MM.1S (cell line): ENCODE data around the gene TNK2.

Source experiments
- DNase-seq: peaks from one replicate; pipeline ENCODE4 v3.0.0-alpha.2; 2015
- H2AFZ ChIP-seq: fragments of 300-600 bp; sonication (generic); 2 replicates; pipeline ENCODE4 v1.6.0; 2016; ENCODE audit warnings: antibody characterized with exemption, low read length
- H3F3A ChIP-seq: fragments of 300-600 bp; sonication (generic); 2 replicates; pipeline ENCODE4 v1.6.1; 2016; ENCODE audit warnings: mild to moderate bottlenecking, antibody characterized with exemption, low read length, moderate library complexity, mixed read lengths; ENCODE audit not compliant: insufficient read depth
- H3K27ac ChIP-seq: fragments of 300-600 bp; sonication (generic); 2 replicates; pipeline ENCODE4 v1.5.1; 2016; ENCODE audit warnings: mild to moderate bottlenecking, low read length
- H3K27me3 ChIP-seq: fragments of 300-600 bp; sonication (generic); replicated peaks from 2 replicates; pipeline ENCODE4 v1.6.0; 2016; ENCODE audit warnings: low read length; ENCODE audit not compliant: insufficient read depth
- H3K36me3 ChIP-seq: fragments of 300-600 bp; sonication (generic); replicated peaks from 2 replicates; pipeline ENCODE4 v1.6.1; 2016; ENCODE audit warnings: mild to moderate bottlenecking, low read length, mixed read lengths; ENCODE audit not compliant: insufficient read depth
- H3K4me1 ChIP-seq: fragments of 300-600 bp; sonication (generic); 2 replicates; pipeline ENCODE4 v1.6.1; 2016; ENCODE audit warnings: low read length, mixed read lengths
- H3K4me2 ChIP-seq: fragments of 300-600 bp; sonication (generic); 2 replicates; pipeline ENCODE4 v1.6.0; 2016; ENCODE audit warnings: low read depth, low read length
- H3K4me3 ChIP-seq: fragments of 300-600 bp; sonication (generic); 2 replicates; pipeline ENCODE4 v1.5.1; 2016; ENCODE audit warnings: low read length, mixed read lengths
- H3K79me2 ChIP-seq: fragments of 300-600 bp; sonication (generic); 2 replicates; pipeline ENCODE4 v1.6.1; 2016; ENCODE audit warnings: mixed run types, low read length, mixed read lengths
- H3K9ac ChIP-seq: fragments of 300-600 bp; sonication (generic); 2 replicates; pipeline ENCODE4 v1.6.1; 2016; ENCODE audit warnings: low read length, mixed read lengths
- H3K9me2 ChIP-seq: fragments of 300-600 bp; sonication (generic); replicated peaks from 2 replicates; pipeline ENCODE4 v1.6.1; 2016; ENCODE audit warnings: mild to moderate bottlenecking, low read length, mixed read lengths; ENCODE audit not compliant: insufficient read depth
- H3K9me3 ChIP-seq: fragments of 300-600 bp; sonication (generic); replicated peaks from 2 replicates; pipeline ENCODE4 v1.6.1; 2016; ENCODE audit warnings: mild to moderate bottlenecking, low read length, mixed read lengths; ENCODE audit not compliant: insufficient read depth
- H4K20me1 ChIP-seq: fragments of 300-600 bp; sonication (generic); 2 replicates; pipeline ENCODE4 v1.6.1; 2016; ENCODE audit warnings: mild to moderate bottlenecking, low read length, moderate library complexity, mixed read lengths; ENCODE audit not compliant: insufficient read depth
- EZH2 ChIP-seq: fragments of 300-600 bp; sonication (generic); optimal IDR thresholded peaks from 2 replicates; pipeline ENCODE3; 2017; ENCODE audit warnings: low read depth, mild to moderate bottlenecking, antibody characterized with exemption, low read length, mixed read lengths
- EZH2phosphoT487 ChIP-seq: fragments of 300-600 bp; sonication (generic); IDR thresholded peaks from 2 replicates; pipeline ENCODE4 v1.6.1; 2018; ENCODE audit warnings: antibody characterized with exemption, low read length
- TF ChIP-seq, protein P1 (sequence below): fragments of 300-600 bp; sonication (generic); IDR thresholded peaks from 2 replicates; pipeline ENCODE4 v1.5.1; 2016; ENCODE audit warnings: antibody characterized with exemption, low read length, mixed read lengths

TNK2 gene

GRCh38 chr3:195823999-195824398 is 84.4 kb downstream of the TNK2 start:
- H3K4me3 ChIP-seq: no peak overlapping the region
- peaks cover 55% of the 10 kb centered on the region for H3K27me3 ChIP-seq
- H3K4me2 ChIP-seq: no peak overlapping the region
- H3K27ac ChIP-seq: no peak overlapping the region
- H3K9me3 ChIP-seq: no peaks in the 10 kb centered on the region
- H3K4me1 ChIP-seq: peaks cover 4% of the 10 kb centered on the region; the same call in 1 of the 2 replicates
- TF ChIP-seq, protein P1, sequence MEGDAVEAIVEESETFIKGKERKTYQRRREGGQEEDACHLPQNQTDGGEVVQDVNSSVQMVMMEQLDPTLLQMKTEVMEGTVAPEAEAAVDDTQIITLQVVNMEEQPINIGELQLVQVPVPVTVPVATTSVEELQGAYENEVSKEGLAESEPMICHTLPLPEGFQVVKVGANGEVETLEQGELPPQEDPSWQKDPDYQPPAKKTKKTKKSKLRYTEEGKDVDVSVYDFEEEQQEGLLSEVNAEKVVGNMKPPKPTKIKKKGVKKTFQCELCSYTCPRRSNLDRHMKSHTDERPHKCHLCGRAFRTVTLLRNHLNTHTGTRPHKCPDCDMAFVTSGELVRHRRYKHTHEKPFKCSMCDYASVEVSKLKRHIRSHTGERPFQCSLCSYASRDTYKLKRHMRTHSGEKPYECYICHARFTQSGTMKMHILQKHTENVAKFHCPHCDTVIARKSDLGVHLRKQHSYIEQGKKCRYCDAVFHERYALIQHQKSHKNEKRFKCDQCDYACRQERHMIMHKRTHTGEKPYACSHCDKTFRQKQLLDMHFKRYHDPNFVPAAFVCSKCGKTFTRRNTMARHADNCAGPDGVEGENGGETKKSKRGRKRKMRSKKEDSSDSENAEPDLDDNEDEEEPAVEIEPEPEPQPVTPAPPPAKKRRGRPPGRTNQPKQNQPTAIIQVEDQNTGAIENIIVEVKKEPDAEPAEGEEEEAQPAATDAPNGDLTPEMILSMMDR: no peak
- TF ChIP-seq EZH2 (no peak), EZH2phosphoT487 (no peak)
- no peak for DNase-seq
- no peaks in the 10 kb centered on the region for H3K9me2 ChIP-seq
- H4K20me1 ChIP-seq: no peaks in the 10 kb centered on the region
- H2AFZ ChIP-seq: no peak overlapping the region
- H3K36me3 ChIP-seq: no peaks in the 10 kb centered on the region
- H3F3A ChIP-seq: no peaks in the 10 kb centered on the region
- H3K9ac ChIP-seq: no peak overlapping the region
- H3K79me2 ChIP-seq: no peaks in the 10 kb centered on the region

GRCh38 chr3:195823280-195823679 is 85.1 kb downstream of the TNK2 start:
- no peaks in the 10 kb centered on the region for H3K9me3 ChIP-seq
- no peaks in the 10 kb centered on the region for H3K79me2 ChIP-seq
- no peak overlapping the region for H3K27ac ChIP-seq
- no peak for DNase-seq
- no peaks in the 10 kb centered on the region for H3K36me3 ChIP-seq
- no peak overlapping the region for H3K4me2 ChIP-seq
- H3K9me2 ChIP-seq: no peaks in the 10 kb centered on the region
- peaks cover 4% of the 10 kb centered on the region; the same call in 1 of the 2 replicates for H3K4me1 ChIP-seq
- no peaks in the 10 kb centered on the region for H3F3A ChIP-seq
- H2AFZ ChIP-seq: no peak overlapping the region
- no peaks in the 10 kb centered on the region for H4K20me1 ChIP-seq
- no peak overlapping the region for H3K4me3 ChIP-seq
- TF ChIP-seq EZH2 (no peak), EZH2phosphoT487 (no peak)
- TF ChIP-seq, protein P1: no peak
- H3K27me3 ChIP-seq: peaks cover 60% of the 10 kb centered on the region
- no peak overlapping the region for H3K9ac ChIP-seq

DNA sequence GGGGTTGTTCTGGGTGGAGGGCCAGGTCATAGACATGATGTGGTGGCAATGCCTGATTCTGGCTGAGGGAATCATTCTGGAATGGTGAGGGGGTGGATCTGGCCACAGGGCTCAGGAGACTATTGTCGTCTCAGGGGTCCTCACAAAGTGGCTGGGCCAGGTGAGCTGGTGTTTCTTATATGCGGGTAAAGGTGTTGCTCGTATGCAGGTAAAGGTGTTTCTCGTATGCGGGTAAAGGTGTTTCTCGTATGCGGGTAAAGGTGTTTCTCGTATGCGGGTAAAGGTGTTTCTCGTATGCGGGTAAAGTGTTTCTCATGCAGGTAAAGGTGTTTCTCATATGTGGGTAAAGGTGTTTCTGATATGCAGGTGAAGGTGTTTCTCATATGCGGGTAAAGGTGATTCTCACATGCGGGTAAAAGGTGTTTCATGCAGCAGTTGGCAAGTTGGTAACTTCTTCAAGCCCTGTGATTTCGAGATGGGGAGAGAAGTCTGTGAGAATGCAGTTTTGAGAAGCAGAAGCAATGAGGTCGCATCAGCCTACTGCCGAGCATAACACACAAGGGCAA is 86.1 kb downstream of the TNK2 start:
- TF ChIP-seq, protein P1: no peak
- TF ChIP-seq EZH2: no peak
- TF ChIP-seq EZH2phosphoT487: no peak
- no peak for DNase-seq
- H3F3A ChIP-seq: no peaks in the 10 kb centered on the region
- H4K20me1 ChIP-seq: no peaks in the 10 kb centered on the region
- no peak overlapping the region for H3K4me2 ChIP-seq
- no peak overlapping the region for H3K9ac ChIP-seq
- no peaks in the 10 kb centered on the region for H3K36me3 ChIP-seq
- no peak overlapping the region for H3K27ac ChIP-seq
- H3K4me1 ChIP-seq: peaks cover 4% of the 10 kb centered on the region; the same call in 1 of the 2 replicates
- peaks cover 71% of the 10 kb centered on the region for H3K27me3 ChIP-seq
- no peak overlapping the region for H3K4me3 ChIP-seq
- no peak overlapping the region for H2AFZ ChIP-seq
- H3K9me3 ChIP-seq: no peaks in the 10 kb centered on the region
- no peaks in the 10 kb centered on the region for H3K79me2 ChIP-seq
- no peaks in the 10 kb centered on the region for H3K9me2 ChIP-seq
